Neural cell (in vitro differentiated cells): ENCODE results near the gene UBFD1. TPM values are rescaled to one million over a fixed set of nuclear protein-coding genes. Genes with fewer than 3 reads are reported as not detected.

Experiments
- H2AFZ ChIP-seq: fragments of 200-600, 300-800 bp; sonication (generic), shearing (Covaris generic); 2 replicates; pipeline ENCODE4 v1.6.0; 2014; ENCODE audit warnings: low read depth, mild to moderate bottlenecking, antibody characterized with exemption, low read length, moderate library complexity
- H3F3A ChIP-seq: fragments of 200-600 bp; shearing (Covaris generic); 2 replicates; pipeline ENCODE4 v1.6.1; 2016; ENCODE audit warnings: mild to moderate bottlenecking, moderate library complexity, mixed read lengths, antibody characterized with exemption, low read length; ENCODE audit not compliant: insufficient read depth, poor library complexity, severe bottlenecking
- H3K27ac ChIP-seq: fragments of 200-600, 300-800 bp; sonication (generic), shearing (Covaris generic); 2 replicates; pipeline ENCODE4 v1.5.1; 2014; ENCODE audit warnings: mild to moderate bottlenecking, low read length, moderate library complexity
- H3K27me3 ChIP-seq: fragments of 300-800, 200-600 bp; sonication (generic), shearing (Covaris generic); 2 replicates; pipeline ENCODE4 v1.6.0; 2014; ENCODE audit warnings: mild to moderate bottlenecking, low read depth, low read length, moderate library complexity; ENCODE audit not compliant: insufficient read depth
- H3K36me3 ChIP-seq: fragments of 300-800, 200-600 bp; sonication (generic), shearing (Covaris generic); 2 replicates; pipeline ENCODE4 v1.5.1; 2014; ENCODE audit warnings: mild to moderate bottlenecking, antibody characterized with exemption, low read length, moderate library complexity; ENCODE audit not compliant: insufficient read depth
- H3K4me2 ChIP-seq: fragments of 300-800, 200-600 bp; sonication (generic), shearing (Covaris generic); 2 replicates; pipeline ENCODE4 v1.6.0; 2014; ENCODE audit warnings: mild to moderate bottlenecking, low read length
- H3K4me3 ChIP-seq: fragments of 300-800, 200-600 bp; sonication (generic), shearing (Covaris generic); 2 replicates; pipeline ENCODE4 v1.5.1; 2014; ENCODE audit warnings: mild to moderate bottlenecking, low read length, moderate library complexity
- H3K79me2 ChIP-seq: fragments of 200-600 bp; shearing (Covaris generic); replicated peaks from 2 replicates; pipeline ENCODE4 v1.6.0; 2014; ENCODE audit warnings: mild to moderate bottlenecking, low read length, moderate library complexity; ENCODE audit not compliant: insufficient read depth
- H3K9ac ChIP-seq: fragments of 300-800, 200-600 bp; sonication (generic), shearing (Covaris generic); 2 replicates; pipeline ENCODE4 v1.6.1; 2016; ENCODE audit warnings: mild to moderate bottlenecking, low read length, mixed read lengths
- H3K9me2 ChIP-seq: fragments of 200-600 bp; shearing (Covaris generic); 2 replicates; pipeline ENCODE4 v1.6.1; 2016; ENCODE audit warnings: mild to moderate bottlenecking, low read length, mixed read lengths; ENCODE audit not compliant: insufficient read depth
- H3K9me3 ChIP-seq: fragments of 200-600, 300-800 bp; sonication (generic), shearing (Covaris generic); 2 replicates; pipeline ENCODE4 v1.6.1; 2016; ENCODE audit warnings: mild to moderate bottlenecking, mixed run types, low read length, moderate library complexity, mixed read lengths
- H4K20me1 ChIP-seq: fragments of 200-600 bp; shearing (Covaris generic); 2 replicates; pipeline ENCODE4 v1.6.1; 2016; ENCODE audit warnings: mild to moderate bottlenecking, mixed run types; ENCODE audit not compliant: insufficient read depth
- EP300 ChIP-seq: fragments of 450-650 bp; conservative IDR thresholded peaks from 2 replicates; pipeline ENCODE4 v1.6.1; 2014; ENCODE audit warnings: antibody characterized with exemption, mild to moderate bottlenecking, moderate library complexity; ENCODE audit not compliant: poor library complexity, severe bottlenecking
- EZH2 ChIP-seq: fragments of 200-600, 300-800 bp; shearing (Covaris generic), sonication (generic); IDR thresholded peaks from 2 replicates; pipeline ENCODE4 v1.6.1; 2014; ENCODE audit warnings: antibody characterized with exemption, low read length, borderline replicate concordance, mild to moderate bottlenecking; ENCODE audit not compliant: insufficient read depth, poor library complexity, severe bottlenecking
- MXI1 ChIP-seq: fragments of 450-650 bp; conservative IDR thresholded peaks from 2 replicates; pipeline ENCODE4 v1.6.1; 2014; ENCODE audit warnings: antibody characterized with exemption, mild to moderate bottlenecking; ENCODE audit not compliant: poor library complexity, severe bottlenecking
- POLR2AphosphoS5 ChIP-seq: IDR thresholded peaks from 2 replicates; pipeline ENCODE4 v1.6.1; 2012
- RAD21 ChIP-seq: fragments of 450-650 bp; conservative IDR thresholded peaks from 2 replicates; pipeline ENCODE4 v1.6.1; 2014; ENCODE audit warnings: antibody characterized with exemption, mild to moderate bottlenecking, moderate library complexity
- SMC3 ChIP-seq: fragments of 450-650 bp; conservative IDR thresholded peaks from 2 replicates; pipeline ENCODE4 v1.6.1; 2014; ENCODE audit warnings: antibody characterized with exemption, mild to moderate bottlenecking, moderate library complexity; ENCODE audit not compliant: poor library complexity
- TAF1 ChIP-seq: IDR thresholded peaks from 2 replicates; pipeline ENCODE4 v1.6.1; 2012; ENCODE audit warnings: low read depth
- polyA plus RNA-seq: library from polyadenylated mRNA; depleted of rRNA; stranded (reverse); fragments of >200 nt; gene quantifications from 2 replicates; pipeline ENCODE4 v1.2.3, GENCODE V29; 2014
- TF ChIP-seq, protein P1 (sequence below): IDR thresholded peaks from 2 replicates; pipeline ENCODE4 v1.6.1; 2012; ENCODE audit warnings: borderline replicate concordance
- TF ChIP-seq, protein P2 (sequence below): fragments of 450-650 bp; IDR thresholded peaks from 2 replicates; pipeline ENCODE4 v1.5.1; 2014; ENCODE audit warnings: antibody characterized with exemption, mild to moderate bottlenecking, moderate library complexity; ENCODE audit not compliant: poor library complexity, severe bottlenecking

The UBFD1 gene
- polyA plus RNA-seq, 1 donor from 2014 or later: 94.3 TPM

DNA sequence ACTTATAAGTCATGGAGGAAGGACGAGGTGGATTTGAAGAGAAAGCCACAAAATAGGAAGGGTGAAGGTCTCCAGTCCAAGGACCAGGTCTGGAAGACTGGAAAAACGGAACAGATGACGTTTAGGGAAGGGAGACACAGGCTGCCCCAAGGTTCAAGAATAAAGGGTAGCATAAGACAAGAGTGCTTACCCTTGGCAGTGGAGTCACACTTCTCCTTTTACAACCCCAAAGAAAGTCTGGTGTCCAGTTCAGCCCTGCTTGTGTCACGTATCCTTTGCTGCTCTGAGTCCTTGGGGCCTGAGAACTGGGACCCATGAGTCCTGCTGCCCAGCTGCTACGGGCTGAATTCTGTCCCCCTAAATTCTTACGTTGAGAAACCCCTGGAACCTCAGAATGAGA, 34.2 kb upstream of the UBFD1 start:
- Histone ChIP-seq H3K9ac (no peak overlapping the region), H3F3A (no peaks in the 10 kb centered on the region), H3K79me2 (no peaks in the 10 kb centered on the region), H3K27ac (no peak overlapping the region), H3K36me3 (no peaks in the 10 kb centered on the region), H3K9me2 (no peaks in the 10 kb centered on the region), H4K20me1 (no peaks in the 10 kb centered on the region), H3K4me3 (no peak overlapping the region), H3K27me3 (no peaks in the 10 kb centered on the region), H3K4me2 (no peak overlapping the region), H2AFZ (no peak overlapping the region), H3K9me3 (no peaks in the 10 kb centered on the region)
- no peak for TF ChIP-seq MXI1
- TF ChIP-seq, protein P1, sequence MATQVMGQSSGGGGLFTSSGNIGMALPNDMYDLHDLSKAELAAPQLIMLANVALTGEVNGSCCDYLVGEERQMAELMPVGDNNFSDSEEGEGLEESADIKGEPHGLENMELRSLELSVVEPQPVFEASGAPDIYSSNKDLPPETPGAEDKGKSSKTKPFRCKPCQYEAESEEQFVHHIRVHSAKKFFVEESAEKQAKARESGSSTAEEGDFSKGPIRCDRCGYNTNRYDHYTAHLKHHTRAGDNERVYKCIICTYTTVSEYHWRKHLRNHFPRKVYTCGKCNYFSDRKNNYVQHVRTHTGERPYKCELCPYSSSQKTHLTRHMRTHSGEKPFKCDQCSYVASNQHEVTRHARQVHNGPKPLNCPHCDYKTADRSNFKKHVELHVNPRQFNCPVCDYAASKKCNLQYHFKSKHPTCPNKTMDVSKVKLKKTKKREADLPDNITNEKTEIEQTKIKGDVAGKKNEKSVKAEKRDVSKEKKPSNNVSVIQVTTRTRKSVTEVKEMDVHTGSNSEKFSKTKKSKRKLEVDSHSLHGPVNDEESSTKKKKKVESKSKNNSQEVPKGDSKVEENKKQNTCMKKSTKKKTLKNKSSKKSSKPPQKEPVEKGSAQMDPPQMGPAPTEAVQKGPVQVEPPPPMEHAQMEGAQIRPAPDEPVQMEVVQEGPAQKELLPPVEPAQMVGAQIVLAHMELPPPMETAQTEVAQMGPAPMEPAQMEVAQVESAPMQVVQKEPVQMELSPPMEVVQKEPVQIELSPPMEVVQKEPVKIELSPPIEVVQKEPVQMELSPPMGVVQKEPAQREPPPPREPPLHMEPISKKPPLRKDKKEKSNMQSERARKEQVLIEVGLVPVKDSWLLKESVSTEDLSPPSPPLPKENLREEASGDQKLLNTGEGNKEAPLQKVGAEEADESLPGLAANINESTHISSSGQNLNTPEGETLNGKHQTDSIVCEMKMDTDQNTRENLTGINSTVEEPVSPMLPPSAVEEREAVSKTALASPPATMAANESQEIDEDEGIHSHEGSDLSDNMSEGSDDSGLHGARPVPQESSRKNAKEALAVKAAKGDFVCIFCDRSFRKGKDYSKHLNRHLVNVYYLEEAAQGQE: no peak

DNA sequence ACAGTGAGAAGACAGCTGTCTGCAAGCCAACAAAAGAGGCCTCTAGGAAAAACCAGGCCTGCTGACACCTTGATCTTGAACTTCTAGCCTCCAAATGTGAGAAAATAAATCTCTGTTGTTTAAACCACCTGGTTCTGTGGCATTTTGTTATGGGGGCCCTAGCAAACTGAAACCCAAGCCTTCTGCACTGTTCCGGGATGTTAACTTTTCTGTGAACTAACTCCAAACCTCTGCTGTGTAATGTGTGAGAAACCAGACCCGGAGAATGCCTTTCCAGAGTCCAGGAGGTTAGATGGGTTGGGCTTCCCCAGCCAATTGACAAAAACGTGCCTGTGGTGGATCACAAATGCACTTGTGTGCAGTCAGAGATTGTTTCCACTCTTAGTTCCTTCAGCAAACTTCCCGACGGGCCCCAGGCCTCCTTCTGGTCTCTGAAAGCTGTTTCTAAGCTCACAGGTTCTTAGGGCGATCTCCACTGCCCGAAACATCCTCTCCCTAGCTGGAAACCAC, 33.6 kb upstream of the UBFD1 start:
- Histone ChIP-seq H3K79me2 (no peaks in the 10 kb centered on the region), H3K4me3 (no peak overlapping the region), H3K4me2 (no peak overlapping the region), H3K27me3 (no peaks in the 10 kb centered on the region), H4K20me1 (no peaks in the 10 kb centered on the region), H3K9me3 (no peaks in the 10 kb centered on the region), H3K36me3 (no peaks in the 10 kb centered on the region), H3K27ac (no peak overlapping the region), H3K9me2 (no peaks in the 10 kb centered on the region), H3K9ac (no peak overlapping the region), H2AFZ (no peak overlapping the region), H3F3A (no peaks in the 10 kb centered on the region)
- TF ChIP-seq RAD21: no peak
- no peak for TF ChIP-seq TAF1
- TF ChIP-seq, protein P1: no peak

DNA sequence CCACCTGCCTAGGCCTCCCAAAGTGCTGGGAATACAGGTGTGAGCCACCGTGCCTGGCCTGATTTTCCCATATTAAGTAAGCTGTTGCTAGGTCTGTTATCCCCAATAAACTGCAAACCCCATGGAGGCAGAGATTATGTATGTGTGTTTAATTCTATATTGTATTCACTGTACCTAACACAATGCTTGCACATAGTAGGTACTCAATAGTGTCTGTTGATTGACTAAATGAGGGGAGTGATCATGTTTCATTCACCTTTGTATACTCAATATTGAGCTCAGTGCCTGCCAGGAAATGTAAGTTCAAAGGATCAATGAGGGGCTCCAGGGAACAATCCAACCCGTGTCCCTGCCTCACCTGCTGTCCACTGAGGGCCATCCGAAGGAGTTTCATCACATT, 32.6 kb upstream of the UBFD1 start:
- H3K79me2 ChIP-seq: no peaks in the 10 kb centered on the region
- no peaks in the 10 kb centered on the region for H3F3A ChIP-seq
- H3K4me3 ChIP-seq: no peak overlapping the region
- no peak overlapping the region for H3K4me2 ChIP-seq
- no peak overlapping the region for H2AFZ ChIP-seq
- H3K9me2 ChIP-seq: no peaks in the 10 kb centered on the region
- no peak overlapping the region for H3K27ac ChIP-seq
- no peaks in the 10 kb centered on the region for H3K9me3 ChIP-seq
- H3K27me3 ChIP-seq: no peaks in the 10 kb centered on the region
- TF ChIP-seq, protein P2, sequence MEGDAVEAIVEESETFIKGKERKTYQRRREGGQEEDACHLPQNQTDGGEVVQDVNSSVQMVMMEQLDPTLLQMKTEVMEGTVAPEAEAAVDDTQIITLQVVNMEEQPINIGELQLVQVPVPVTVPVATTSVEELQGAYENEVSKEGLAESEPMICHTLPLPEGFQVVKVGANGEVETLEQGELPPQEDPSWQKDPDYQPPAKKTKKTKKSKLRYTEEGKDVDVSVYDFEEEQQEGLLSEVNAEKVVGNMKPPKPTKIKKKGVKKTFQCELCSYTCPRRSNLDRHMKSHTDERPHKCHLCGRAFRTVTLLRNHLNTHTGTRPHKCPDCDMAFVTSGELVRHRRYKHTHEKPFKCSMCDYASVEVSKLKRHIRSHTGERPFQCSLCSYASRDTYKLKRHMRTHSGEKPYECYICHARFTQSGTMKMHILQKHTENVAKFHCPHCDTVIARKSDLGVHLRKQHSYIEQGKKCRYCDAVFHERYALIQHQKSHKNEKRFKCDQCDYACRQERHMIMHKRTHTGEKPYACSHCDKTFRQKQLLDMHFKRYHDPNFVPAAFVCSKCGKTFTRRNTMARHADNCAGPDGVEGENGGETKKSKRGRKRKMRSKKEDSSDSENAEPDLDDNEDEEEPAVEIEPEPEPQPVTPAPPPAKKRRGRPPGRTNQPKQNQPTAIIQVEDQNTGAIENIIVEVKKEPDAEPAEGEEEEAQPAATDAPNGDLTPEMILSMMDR: no peak
- TF ChIP-seq TAF1: no peak
- no peak for TF ChIP-seq SMC3
- TF ChIP-seq EZH2: no peak
- TF ChIP-seq EP300: no peak
- TF ChIP-seq RAD21: no peak
- TF ChIP-seq POLR2AphosphoS5: no peak
- no peak for TF ChIP-seq MXI1
- TF ChIP-seq, protein P1: no peak
- H4K20me1 ChIP-seq: no peaks in the 10 kb centered on the region
- no peak overlapping the region for H3K9ac ChIP-seq
- H3K36me3 ChIP-seq: no peaks in the 10 kb centered on the region
